HFFc6 (cell line): ENCODE measurements around the gene SMTN. TPM values are rescaled to one million over a fixed set of nuclear protein-coding genes. Genes with fewer than 3 reads are reported as not detected.

Source experiments
- DNase-seq: peaks from one replicate; pipeline ENCODE4 v3.0.0-alpha.2; 2018
- H3K27ac Mint-ChIP-seq: 2 replicates; pipeline ENCODE4 v1.8.0; 2020; ENCODE audit warnings: mild to moderate bottlenecking, mixed read lengths
- H3K27me3 Mint-ChIP-seq: 2 replicates; pipeline ENCODE4 v1.8.0; 2021; ENCODE audit warnings: mild to moderate bottlenecking, moderate library complexity, mixed read lengths; ENCODE audit not compliant: insufficient read depth
- H3K36me3 Mint-ChIP-seq: 2 replicates; pipeline ENCODE4 v1.8.0; 2021; ENCODE audit warnings: low read depth, mixed read lengths
- H3K4me1 Mint-ChIP-seq: 2 replicates; pipeline ENCODE4 v1.8.0; 2020; ENCODE audit warnings: low read depth, mixed read lengths
- H3K4me3 Mint-ChIP-seq: 2 replicates; pipeline ENCODE4 v1.8.0; 2020; ENCODE audit warnings: mild to moderate bottlenecking, moderate library complexity, mixed read lengths
- H3K9me3 Mint-ChIP-seq: 2 replicates; pipeline ENCODE4 v1.8.0; 2020; ENCODE audit warnings: mild to moderate bottlenecking, mixed read lengths
- CTCF ChIP-seq: fragments of 200-600 bp; sonication (generic); IDR thresholded peaks from 2 replicates; pipeline ENCODE4 v1.5.0; 2021; ENCODE audit warnings: antibody characterized with exemption, mild to moderate bottlenecking
- total RNA-seq, 6 experiments: library from RNA; stranded (reverse); fragmentation: NEBNext Ultra II Directional; extraction: Animal tissue kit (Norgen Biotek cat#: 25700); gene quantifications; 2 replicates in 1 of 6; 3 replicates in 5 of 6; pipeline ENCODE4 v1.2.3, GENCODE V29; 2021

The SMTN gene
- total RNA-seq, 6 experiments from 2014 or later, result 201 to 329 (median 246) TPM

GRCh38 chr22:31133911-31134310 lies 52.8 kb downstream of the SMTN start:
- Mint-ChIP-seq H3K27ac (no peak overlapping the region), H3K4me3 (no peak overlapping the region), H3K27me3 (peaks cover 15% of the 10 kb centered on the region), H3K4me1 (no peaks in the 10 kb centered on the region), H3K9me3 (no peaks in the 10 kb centered on the region), H3K36me3 (no peaks in the 10 kb centered on the region)
- TF ChIP-seq CTCF, result no peak
- no peak for DNase-seq

- Mint-ChIP-seq H3K27me3 (peaks cover 21% of the 10 kb centered on the region), H3K9me3 (no peaks in the 10 kb centered on the region), H3K36me3 (no peaks in the 10 kb centered on the region), H3K4me1 (no peaks in the 10 kb centered on the region), H3K4me3 (no peak overlapping the region), H3K27ac (no peak overlapping the region)
- TF ChIP-seq CTCF, result no peak
- DNase-seq, result no peak
Measured at GRCh38 chr22:31134688-31135087, 53.6 kb downstream of the SMTN start.

- TF ChIP-seq CTCF, result no peak
- Mint-ChIP-seq H3K27ac (no peak overlapping the region), H3K4me1 (no peaks in the 10 kb centered on the region), H3K36me3 (no peaks in the 10 kb centered on the region), H3K9me3 (no peaks in the 10 kb centered on the region), H3K4me3 (no peak overlapping the region), H3K27me3 (peaks cover 23% of the 10 kb centered on the region)
- no peak for DNase-seq
Measured at GRCh38 chr22:31135706-31136105, 54.6 kb downstream of the SMTN start.

GRCh38 chr22:31136155-31136554 lies 55.0 kb downstream of the SMTN start:
- Mint-ChIP-seq H3K36me3 (no peaks in the 10 kb centered on the region), H3K27ac (no peak overlapping the region), H3K27me3 (peaks cover 23% of the 10 kb centered on the region), H3K4me1 (no peaks in the 10 kb centered on the region), H3K4me3 (no peak overlapping the region), H3K9me3 (no peaks in the 10 kb centered on the region)
- no peak for TF ChIP-seq CTCF
- no peak for DNase-seq

- Mint-ChIP-seq H3K27ac (no peak overlapping the region), H3K4me3 (no peak overlapping the region), H3K9me3 (no peaks in the 10 kb centered on the region), H3K27me3 (peaks cover 27% of the 10 kb centered on the region), H3K36me3 (no peaks in the 10 kb centered on the region), H3K4me1 (no peaks in the 10 kb centered on the region)
- TF ChIP-seq CTCF, result no peak
- DNase-seq, result no peak
Measured at GRCh38 chr22:31136711-31137110, 55.6 kb downstream of the SMTN start.

- Mint-ChIP-seq H3K4me1 (no peaks in the 10 kb centered on the region), H3K9me3 (no peaks in the 10 kb centered on the region), H3K4me3 (no peak overlapping the region), H3K27ac (no peak overlapping the region), H3K27me3 (peaks cover 27% of the 10 kb centered on the region), H3K36me3 (no peaks in the 10 kb centered on the region)
- no peak for DNase-seq
- TF ChIP-seq CTCF, result no peak
Measured at GRCh38 chr22:31137721-31138120, 56.6 kb downstream of the SMTN start.
